Mononuclear cell (primary cell): ENCODE measurements around the gene P3H3. TPM values are rescaled to one million over a fixed set of nuclear protein-coding genes. Genes with fewer than 3 reads are reported as not detected.
"Not testable (repeated sequence)": the region's sequence is repeated elsewhere in the genome, so short reads cannot be mapped to it uniquely, and the experiment has no call there.

Experiments used
- H3K27me3 ChIP-seq: 2 replicates; pipeline ENCODE4 v1.6.0; 2011; ENCODE audit warnings: low read length, control low read depth; ENCODE audit not compliant: insufficient read depth
- H3K4me1 ChIP-seq: 2 replicates; pipeline ENCODE4 v1.5.1; 2011; ENCODE audit warnings: mild to moderate bottlenecking, low read length, control low read depth; ENCODE audit not compliant: insufficient read depth
- H3K4me3 ChIP-seq: 2 replicates; pipeline ENCODE4 v1.5.1; 2011; ENCODE audit warnings: mild to moderate bottlenecking, low read length, moderate library complexity
- H3K9me3 ChIP-seq: 2 replicates; pipeline ENCODE4 v1.5.1; 2011; ENCODE audit warnings: low read depth, mild to moderate bottlenecking, control low read depth, low read length
- total RNA-seq: library from RNA; depleted of rRNA; stranded (reverse); fragments of >200 nt; gene quantifications from one replicate; pipeline ENCODE4 v1.2.3, GENCODE V29; 2012

The P3H3 gene
- total RNA-seq, 1 donor: 2.6 TPM

DNA sequence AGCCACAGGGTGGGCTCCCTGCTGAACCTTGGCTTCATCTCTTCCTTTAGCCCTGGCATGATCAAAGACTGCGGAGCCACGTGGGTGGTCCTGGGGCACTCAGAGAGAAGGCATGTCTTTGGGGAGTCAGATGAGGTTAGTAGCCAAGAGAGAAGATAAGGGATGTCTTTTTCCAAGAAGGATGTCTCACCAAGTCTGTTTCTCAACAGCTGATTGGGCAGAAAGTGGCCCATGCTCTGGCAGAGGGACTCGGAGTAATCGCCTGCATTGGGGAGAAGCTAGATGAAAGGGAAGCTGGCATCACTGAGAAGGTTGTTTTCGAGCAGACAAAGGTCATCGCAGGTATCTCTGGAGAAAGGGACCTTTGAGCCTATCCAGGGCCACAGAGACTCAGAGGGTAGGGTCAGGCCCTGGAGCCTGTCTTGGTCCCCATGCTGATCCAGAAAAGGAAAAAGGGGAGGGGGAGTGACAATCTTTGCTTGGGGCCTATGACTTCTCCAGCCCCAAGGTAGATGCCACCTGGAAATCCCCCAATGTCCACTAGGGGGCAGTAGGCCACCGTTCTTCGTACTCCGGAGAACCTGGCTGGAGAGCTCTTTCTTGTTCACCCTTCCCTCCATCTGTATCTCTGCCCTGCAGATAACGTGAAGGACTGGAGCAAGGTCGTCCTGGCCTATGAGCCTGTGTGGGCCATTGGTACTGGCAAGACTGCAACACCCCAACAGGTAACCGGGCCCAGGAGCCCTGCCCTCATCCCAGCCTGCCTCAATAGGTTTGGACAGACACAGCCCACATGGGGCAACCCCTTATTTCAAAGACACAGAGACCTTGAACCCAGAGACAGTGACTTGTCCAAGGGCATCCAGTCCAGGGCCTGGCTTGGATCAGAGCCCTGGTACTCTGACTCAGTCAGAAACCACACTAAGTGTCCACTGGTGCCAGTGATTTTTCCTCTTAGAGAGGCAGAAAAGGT is 41.1 kb downstream of the P3H3 start:
- Histone ChIP-seq H3K27me3 (no peaks in the 10 kb centered on the region), H3K4me1 (peaks cover 57% of the 10 kb centered on the region), H3K9me3 (no peaks in the 10 kb centered on the region), H3K4me3 (no peak overlapping the region)

DNA sequence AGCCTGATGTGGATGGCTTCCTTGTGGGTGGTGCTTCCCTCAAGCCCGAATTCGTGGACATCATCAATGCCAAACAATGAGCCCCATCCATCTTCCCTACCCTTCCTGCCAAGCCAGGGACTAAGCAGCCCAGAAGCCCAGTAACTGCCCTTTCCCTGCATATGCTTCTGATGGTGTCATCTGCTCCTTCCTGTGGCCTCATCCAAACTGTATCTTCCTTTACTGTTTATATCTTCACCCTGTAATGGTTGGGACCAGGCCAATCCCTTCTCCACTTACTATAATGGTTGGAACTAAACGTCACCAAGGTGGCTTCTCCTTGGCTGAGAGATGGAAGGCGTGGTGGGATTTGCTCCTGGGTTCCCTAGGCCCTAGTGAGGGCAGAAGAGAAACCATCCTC is 42.1 kb downstream of the P3H3 start:
- not testable (repeated sequence) for H3K9me3 ChIP-seq, H3K4me3 ChIP-seq
- H3K4me1 ChIP-seq: peaks cover 66% of the 10 kb centered on the region

DNA sequence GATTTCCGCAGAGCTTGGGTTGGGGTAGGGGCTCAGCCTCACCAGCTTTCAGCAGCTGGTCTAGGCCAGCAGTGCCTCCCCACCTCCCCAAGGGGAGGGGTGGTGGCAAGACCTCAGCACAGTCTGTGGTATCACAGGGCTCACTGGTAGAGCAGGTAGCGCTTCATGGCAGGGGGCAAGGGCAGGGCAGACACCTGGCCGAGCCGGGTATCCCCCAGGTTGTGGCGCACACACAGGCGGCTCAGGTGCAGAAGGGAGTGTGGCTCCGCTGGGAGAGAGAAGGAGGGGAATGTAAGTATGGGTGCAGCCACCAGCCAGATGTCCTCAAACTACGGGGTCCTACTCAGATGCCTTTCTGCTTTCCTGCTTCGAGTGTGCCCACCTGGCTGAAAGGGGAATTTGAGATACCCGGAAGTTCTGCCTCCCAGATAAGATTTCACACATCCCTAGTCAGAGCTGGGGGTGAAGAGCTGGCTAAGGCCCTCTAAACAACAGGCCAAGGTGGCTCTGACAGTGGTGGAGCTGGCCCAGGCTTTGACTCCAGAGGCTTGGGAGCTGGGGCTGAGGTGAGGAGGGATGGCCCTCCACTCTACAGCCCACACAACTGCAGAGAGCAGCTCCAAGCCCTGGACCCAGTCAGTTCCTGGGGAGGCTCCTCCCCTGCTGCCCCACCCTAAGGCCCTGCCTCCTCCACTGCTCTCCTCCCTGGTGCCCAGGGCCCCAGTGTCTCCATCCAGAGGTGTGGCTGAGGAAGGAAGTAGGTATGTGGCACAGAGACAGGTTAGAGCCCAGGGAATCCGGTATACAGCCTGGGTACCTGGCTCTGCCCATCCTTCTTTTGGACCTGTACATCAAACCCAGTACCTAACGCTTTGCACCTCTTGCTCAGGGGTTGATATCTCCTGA is 43.1 kb downstream of the P3H3 start:
- Histone ChIP-seq H3K27me3 (no peaks in the 10 kb centered on the region), H3K4me3 (peak overlapping the region; percentile 81), H3K4me1 (peaks cover 68% of the 10 kb centered on the region), H3K9me3 (no peaks in the 10 kb centered on the region)

More for the DNA sequence above, 42.1 kb downstream of the P3H3 start:
- not testable (repeated sequence) for H3K27me3 ChIP-seq

DNA sequence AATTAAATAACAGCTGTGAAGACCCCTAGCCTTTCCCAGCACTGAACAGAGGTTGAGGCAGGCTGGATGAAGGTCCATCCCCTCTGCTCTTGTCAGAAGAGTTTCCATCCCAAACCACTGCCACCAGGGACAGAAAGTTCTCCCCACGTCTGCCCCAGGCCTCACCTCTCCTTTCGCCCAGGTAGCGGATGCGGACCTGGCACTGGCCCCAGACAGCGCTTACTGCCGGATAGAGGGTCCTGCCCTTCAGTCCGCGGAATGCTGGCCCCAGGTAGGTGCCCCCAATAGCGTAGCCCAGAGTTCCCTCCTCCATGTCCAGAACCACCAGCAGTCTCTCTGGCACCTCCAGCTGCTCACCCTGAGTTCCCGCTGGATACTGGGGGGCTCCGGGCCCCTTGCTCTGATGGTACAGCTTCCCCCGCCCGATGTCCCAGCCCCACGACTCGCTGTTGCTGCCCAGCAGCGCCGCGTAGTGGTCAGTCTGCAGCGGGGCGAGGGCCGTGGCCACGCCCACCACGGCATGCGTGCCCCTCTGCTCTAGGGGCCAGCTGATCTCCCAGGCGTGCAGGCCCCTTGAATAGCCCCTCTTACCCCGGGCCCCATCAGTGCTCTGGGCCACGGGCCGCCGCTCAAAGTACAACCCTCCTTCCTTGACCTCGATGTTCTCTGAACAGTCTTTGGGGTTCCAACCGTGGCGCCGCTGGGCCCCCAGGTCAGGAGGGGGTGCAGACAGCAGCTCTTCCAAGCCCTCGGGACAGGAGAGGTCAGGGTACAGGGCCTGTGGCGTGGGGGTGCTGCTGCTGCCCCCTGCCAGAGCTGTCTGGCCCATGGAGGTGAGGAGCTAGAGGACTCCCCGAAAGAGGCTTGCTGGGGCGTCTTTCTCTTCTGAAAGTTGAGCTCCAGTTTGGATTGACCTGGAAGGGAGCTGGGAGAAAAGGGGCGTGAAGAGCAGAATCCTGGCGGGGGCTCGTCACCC is 44.2 kb downstream of the P3H3 start:
- peak overlapping the region; percentile 81 for H3K4me3 ChIP-seq
- H3K4me1 ChIP-seq: peaks cover 60% of the 10 kb centered on the region
- no peaks in the 10 kb centered on the region for H3K27me3 ChIP-seq
- no peaks in the 10 kb centered on the region for H3K9me3 ChIP-seq

DNA sequence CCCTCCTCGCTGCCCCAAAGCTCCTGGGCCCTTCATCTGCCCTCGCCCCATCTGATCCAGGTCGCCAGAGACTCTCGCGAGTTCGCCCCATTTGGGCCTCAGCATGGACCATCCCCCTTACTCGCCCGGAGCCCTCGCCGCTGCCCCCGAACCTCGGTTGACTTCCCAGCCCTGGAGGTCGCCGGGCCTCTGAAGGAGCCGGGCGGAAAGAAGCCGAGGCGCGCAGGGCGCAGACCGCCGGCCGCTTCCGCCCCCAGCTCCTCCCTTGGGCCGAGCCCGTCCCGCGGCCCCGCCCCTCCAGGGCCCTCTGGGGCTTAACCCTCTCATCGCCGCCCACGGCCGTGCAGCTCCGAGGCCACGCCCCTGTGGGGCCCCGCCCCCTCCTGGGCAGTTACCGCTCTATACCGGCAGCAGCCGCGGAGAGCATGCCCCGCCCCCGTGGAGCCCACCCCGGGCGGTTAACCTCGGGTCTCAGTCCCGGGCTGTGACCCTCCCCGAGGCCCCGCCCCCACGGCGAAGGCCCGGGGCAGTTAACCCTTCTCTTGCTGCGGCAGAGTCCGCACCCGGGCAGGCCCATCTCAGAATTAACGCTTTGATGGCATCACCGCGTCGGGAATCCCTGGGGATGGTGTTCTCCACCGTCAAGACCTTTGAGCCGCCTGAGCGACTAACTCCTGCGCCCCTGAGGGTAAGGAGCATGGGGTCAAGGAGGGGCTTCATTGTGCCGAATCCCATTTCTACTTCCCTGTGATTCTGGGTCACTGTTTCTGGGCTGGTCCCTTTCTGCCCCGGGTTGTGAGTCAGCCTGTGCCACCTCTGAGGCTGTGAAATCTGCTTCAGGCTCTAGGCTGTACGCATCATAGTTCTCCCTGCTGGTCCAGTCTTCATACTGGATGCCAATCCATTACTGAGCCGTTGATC is 45.1 kb downstream of the P3H3 start, which contains the start of gene SPSB2:
TSS of gene SPSB2 (minus strand) at position 210 of the 921 bp plus-strand sequence. CDS start 402 bp downstream, outside the sequence.
- peaks cover 56% of the 10 kb centered on the region for H3K4me1 ChIP-seq

DNA sequence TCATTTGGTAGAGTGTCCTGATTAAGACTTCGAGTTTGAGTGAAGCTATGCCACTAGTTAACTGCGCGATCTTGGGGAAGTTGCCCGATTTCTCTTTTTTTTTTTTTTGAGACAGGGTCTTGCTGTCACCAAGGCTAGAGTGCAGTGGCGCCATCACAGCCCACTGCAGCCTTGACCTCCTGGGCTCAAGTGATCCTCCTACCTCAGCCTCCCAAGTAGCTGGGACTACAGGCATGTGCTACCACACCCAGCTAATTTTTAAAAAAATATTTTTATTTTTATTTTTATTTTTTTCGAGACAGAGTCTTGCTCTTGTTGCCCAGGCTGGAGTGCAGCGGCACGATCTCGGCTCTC is 45.8 kb downstream of the P3H3 start:
- H3K4me1 ChIP-seq: peaks cover 50% of the 10 kb centered on the region
- H3K9me3 ChIP-seq, H3K27me3 ChIP-seq: not testable (repeated sequence)
- peak overlapping the region; percentile 81 for H3K4me3 ChIP-seq

More for the DNA sequence above, 45.1 kb downstream of the P3H3 start, which contains the start of gene SPSB2:
- H3K4me3 ChIP-seq: peak within 1 kb of the TSS; percentile 81
- no peaks in the 10 kb centered on the region for H3K9me3 ChIP-seq
- no peaks in the 10 kb centered on the region for H3K27me3 ChIP-seq

DNA sequence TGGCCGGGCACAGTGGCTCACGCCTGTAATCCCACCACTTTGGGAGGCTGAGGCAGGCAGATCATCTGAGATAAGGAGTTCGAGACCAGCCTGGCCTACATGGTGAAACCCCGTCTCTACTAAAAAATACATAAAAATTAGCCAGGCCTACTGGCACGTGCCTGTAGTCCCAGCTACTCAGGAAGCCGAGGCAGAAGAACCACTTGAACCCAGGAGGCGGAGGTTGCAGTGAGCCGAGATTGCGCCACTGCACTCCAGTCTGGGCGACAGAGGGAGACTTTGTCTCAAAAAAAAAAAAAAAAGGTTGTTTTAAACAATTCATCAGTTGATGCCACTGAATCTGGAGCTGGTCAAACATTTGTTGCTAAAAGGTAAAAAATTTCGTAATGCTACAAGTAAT is 51.6 kb downstream of the P3H3 start:
- H3K4me3 ChIP-seq, H3K9me3 ChIP-seq, H3K27me3 ChIP-seq: not testable (repeated sequence)
- peaks cover 14% of the 10 kb centered on the region for H3K4me1 ChIP-seq

DNA sequence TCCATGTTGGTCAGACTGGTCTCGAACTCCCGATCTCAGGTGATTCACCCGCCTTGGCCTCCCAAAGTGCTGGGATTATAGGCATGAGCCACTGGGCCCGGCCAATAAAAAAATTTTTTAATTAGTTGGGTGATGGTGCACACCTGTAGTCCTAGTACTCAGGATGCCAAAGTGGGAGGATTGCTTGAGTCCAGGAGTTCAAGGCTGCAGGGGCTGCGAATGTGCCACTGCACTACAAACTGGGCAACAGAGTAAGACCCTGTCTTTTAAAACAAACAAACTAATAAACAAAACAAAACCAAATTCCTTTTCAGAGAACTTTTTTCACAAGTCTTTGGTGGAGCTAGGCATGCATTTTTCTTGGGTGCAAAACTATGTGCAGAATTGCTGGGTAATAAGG is 55.0 kb downstream of the P3H3 start:
- H3K9me3 ChIP-seq: no peaks in the 10 kb centered on the region
- peaks cover 19% of the 10 kb centered on the region for H3K4me1 ChIP-seq
- H3K4me3 ChIP-seq: no peak overlapping the region
- no peaks in the 10 kb centered on the region for H3K27me3 ChIP-seq

DNA sequence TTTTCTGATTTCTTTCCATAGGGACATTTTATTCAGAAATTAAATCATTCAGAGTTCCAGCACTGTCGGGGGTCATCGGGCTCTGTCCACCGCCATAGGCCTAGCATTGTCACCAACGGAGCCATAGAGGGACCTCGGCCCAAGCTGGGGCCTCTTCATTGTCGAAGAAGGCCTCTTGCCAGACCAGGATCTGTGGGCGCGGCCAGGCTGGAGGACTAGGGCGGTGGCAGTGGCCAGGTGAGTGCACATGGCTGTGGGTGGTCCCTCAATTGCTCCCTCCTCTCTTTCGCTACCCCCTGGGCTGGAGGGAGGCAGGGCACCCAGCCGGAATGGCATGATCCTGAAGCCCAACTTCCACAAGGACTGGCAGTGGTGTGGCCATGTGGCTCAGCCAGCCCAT is 55.5 kb downstream of the P3H3 start:
- no peaks in the 10 kb centered on the region for H3K9me3 ChIP-seq
- no peaks in the 10 kb centered on the region for H3K27me3 ChIP-seq
- no peak overlapping the region for H3K4me3 ChIP-seq
- H3K4me1 ChIP-seq: peaks cover 20% of the 10 kb centered on the region

DNA sequence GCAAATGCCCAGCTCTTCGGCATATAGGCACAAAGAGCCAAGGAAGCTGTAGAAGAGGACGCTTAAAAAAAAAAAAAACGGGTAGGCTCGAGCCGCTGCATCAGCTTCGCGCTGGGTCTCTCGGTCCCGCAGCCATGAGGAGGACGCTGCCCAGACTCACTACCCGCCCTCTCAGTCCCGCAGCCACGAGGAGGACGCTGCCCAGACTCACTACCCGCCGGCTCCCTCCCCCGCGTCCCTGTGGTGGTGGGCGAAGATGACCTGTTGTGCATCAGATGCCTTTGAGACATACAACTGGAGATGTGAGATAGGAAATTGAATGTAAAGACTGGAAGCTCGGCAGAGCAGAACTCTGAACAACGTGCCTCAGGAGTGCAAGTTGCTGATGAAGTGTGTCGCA is 56.3 kb downstream of the P3H3 start:
- Histone ChIP-seq H3K4me3 (no peak overlapping the region), H3K9me3 (no peaks in the 10 kb centered on the region), H3K4me1 (peaks cover 18% of the 10 kb centered on the region)

DNA sequence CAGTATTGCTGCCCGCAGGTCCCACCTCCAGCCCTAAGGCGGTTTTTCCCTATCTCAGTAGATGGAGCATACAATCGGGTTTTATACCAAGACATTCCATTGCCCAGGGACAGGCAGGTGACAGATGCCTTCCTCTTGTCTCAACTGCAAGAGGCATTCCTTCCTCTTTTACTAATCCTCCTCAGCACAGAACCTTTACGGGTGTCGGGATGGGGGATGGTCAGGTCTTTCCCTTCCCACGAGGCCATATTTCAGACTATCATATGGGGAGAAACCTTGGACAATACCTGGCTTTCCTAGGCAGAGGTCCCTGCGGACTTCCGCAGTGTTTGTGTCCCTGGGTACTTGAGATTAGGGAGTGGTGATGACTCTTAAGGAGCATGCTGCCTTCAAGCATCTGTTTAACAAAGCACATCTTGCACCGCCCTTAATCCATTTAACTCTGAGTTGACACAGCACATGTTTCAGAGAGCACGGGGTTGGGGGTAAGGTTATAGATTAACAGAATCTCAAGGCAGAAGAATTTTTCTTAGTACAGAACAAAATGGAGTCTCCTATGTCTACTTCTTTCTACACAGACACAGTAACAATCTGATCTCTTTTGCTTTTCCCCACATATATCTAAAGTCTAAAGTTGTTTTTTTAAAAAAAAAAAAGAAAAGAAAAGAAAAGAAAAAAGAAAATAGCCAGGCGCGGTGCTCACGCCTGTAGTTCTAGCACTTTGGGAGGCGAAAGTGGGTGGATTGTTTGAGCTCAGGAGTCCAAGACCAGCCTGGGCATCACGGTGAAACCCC is 58.2 kb downstream of the P3H3 start:
- H3K4me3 ChIP-seq, H3K27me3 ChIP-seq, H3K9me3 ChIP-seq: not testable (repeated sequence)
- H3K4me1 ChIP-seq: peaks cover 21% of the 10 kb centered on the region

More for the DNA sequence above, 56.3 kb downstream of the P3H3 start:
- no peaks in the 10 kb centered on the region for H3K27me3 ChIP-seq

DNA sequence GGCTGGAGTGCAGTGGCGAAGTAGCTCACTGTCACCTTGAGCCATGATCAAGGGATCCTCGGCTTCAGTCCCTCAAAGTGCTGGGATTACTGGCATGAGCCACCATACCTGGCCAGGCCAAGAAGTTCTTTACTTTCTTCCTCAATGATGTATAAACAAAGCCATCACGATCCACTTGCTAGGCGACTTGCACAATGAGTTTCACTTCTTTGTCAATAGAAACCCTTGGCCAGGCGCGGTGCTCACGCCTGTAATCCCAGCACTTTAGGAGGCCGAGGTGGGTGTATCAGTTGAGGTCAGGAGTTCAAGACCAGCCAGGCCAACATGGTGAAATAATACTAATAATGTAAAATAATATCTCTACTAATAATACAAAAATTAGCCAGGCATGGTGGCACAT is 59.3 kb downstream of the P3H3 start:
- H3K27me3 ChIP-seq: no peaks in the 10 kb centered on the region
- H3K4me1 ChIP-seq: peaks cover 28% of the 10 kb centered on the region
- H3K9me3 ChIP-seq: no peaks in the 10 kb centered on the region
- H3K4me3 ChIP-seq: no peak overlapping the region

DNA sequence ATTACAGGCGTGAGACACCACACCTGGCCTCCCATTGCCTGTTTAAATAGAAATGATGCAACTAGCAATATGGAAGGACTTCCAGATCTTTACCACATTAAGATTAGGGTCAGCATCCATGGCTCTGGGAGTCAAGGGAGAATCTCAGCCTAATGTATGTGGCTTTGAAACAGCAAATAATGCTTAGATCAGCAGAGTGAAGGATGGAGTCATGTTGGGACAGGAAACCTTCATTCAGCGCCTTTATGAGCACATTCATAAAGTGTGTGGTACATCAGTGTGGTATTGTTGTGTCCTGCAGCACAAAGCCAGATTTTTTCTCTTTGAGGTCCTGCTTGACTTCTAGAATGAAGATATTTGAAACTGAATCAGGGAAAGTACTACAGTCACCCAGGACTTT is 60.2 kb downstream of the P3H3 start:
- Histone ChIP-seq H3K9me3 (no peaks in the 10 kb centered on the region), H3K4me1 (peaks cover 28% of the 10 kb centered on the region), H3K27me3 (no peaks in the 10 kb centered on the region), H3K4me3 (no peak overlapping the region)
